HFFc6 (cell line): Measurements from ENCODE around the gene TNS3. TPM values are rescaled to one million over a fixed set of nuclear protein-coding genes. Genes with fewer than 3 reads are reported as not detected.
A peak's percentile ranks its signal among the peaks of the same experiment; 100 is the strongest.

Source experiments
- DNase-seq: peaks from one replicate; pipeline ENCODE4 v3.0.0-alpha.2; 2018
- H3K27ac Mint-ChIP-seq: 2 replicates; pipeline ENCODE4 v1.8.0; 2020; ENCODE audit warnings: mild to moderate bottlenecking, mixed read lengths
- H3K27me3 Mint-ChIP-seq: 2 replicates; pipeline ENCODE4 v1.8.0; 2021; ENCODE audit warnings: mild to moderate bottlenecking, moderate library complexity, mixed read lengths; ENCODE audit not compliant: insufficient read depth
- H3K36me3 Mint-ChIP-seq: 2 replicates; pipeline ENCODE4 v1.8.0; 2021; ENCODE audit warnings: low read depth, mixed read lengths
- H3K4me1 Mint-ChIP-seq: 2 replicates; pipeline ENCODE4 v1.8.0; 2020; ENCODE audit warnings: low read depth, mixed read lengths
- H3K4me3 Mint-ChIP-seq: 2 replicates; pipeline ENCODE4 v1.8.0; 2020; ENCODE audit warnings: mild to moderate bottlenecking, moderate library complexity, mixed read lengths
- H3K9me3 Mint-ChIP-seq: 2 replicates; pipeline ENCODE4 v1.8.0; 2020; ENCODE audit warnings: mild to moderate bottlenecking, mixed read lengths
- CTCF ChIP-seq: fragments of 200-600 bp; sonication (generic); IDR thresholded peaks from 2 replicates; pipeline ENCODE4 v1.5.0; 2021; ENCODE audit warnings: antibody characterized with exemption, mild to moderate bottlenecking
- total RNA-seq, 6 experiments: library from RNA; stranded (reverse); fragmentation: NEBNext Ultra II Directional; extraction: Animal tissue kit (Norgen Biotek cat#: 25700); gene quantifications; 2 replicates in 1 of 6; 3 replicates in 5 of 6; pipeline ENCODE4 v1.2.3, GENCODE V29; 2021

Gene TNS3
- total RNA-seq, 6 experiments from 2014 or later: 50.8 to 77.0 (median 67.8) TPM

GRCh38 chr7:47504551-47505311 lies 77.2 kb downstream of the TNS3 start:
- TF ChIP-seq CTCF: no peak
- Mint-ChIP-seq H3K27me3 (peaks cover 4% of the 10 kb centered on the region), H3K27ac (no peak overlapping the region), H3K4me3 (no peak overlapping the region), H3K4me1 (peaks cover 51% of the 10 kb centered on the region), H3K36me3 (peaks cover 21% of the 10 kb centered on the region), H3K9me3 (no peaks in the 10 kb centered on the region)
- DNase-seq: no peak

- Mint-ChIP-seq H3K27ac (peak overlapping the region; percentile 69), H3K9me3 (no peaks in the 10 kb centered on the region), H3K4me3 (no peak overlapping the region; the same call in 1 of the 2 replicates), H3K4me1 (peaks cover 58% of the 10 kb centered on the region), H3K36me3 (peaks cover 12% of the 10 kb centered on the region), H3K27me3 (peaks cover 5% of the 10 kb centered on the region)
- TF ChIP-seq CTCF: no peak
- peak; percentile 22 for DNase-seq
Observed at GRCh38 chr7:47503281-47503680, 78.6 kb downstream of the TNS3 start.

GRCh38 chr7:47502240-47502877 lies 79.6 kb downstream of the TNS3 start:
- Mint-ChIP-seq H3K27me3 (peaks cover 5% of the 10 kb centered on the region), H3K9me3 (no peaks in the 10 kb centered on the region), H3K4me1 (peaks cover 64% of the 10 kb centered on the region), H3K27ac (peak overlapping the region; percentile 78; the same call in 1 of the 2 replicates), H3K4me3 (peak overlapping the region; percentile 59; the same call in 1 of the 2 replicates), H3K36me3 (peaks cover 13% of the 10 kb centered on the region)
- no peak for TF ChIP-seq CTCF
- DNase-seq: no peak

GRCh38 chr7:47501406-47501805 lies 80.5 kb downstream of the TNS3 start:
- Mint-ChIP-seq H3K27ac (peak overlapping the region; percentile 78), H3K4me1 (peaks cover 72% of the 10 kb centered on the region), H3K4me3 (peak overlapping the region; percentile 59), H3K27me3 (peaks cover 5% of the 10 kb centered on the region), H3K9me3 (no peaks in the 10 kb centered on the region), H3K36me3 (peaks cover 16% of the 10 kb centered on the region)
- TF ChIP-seq CTCF: no peak
- DNase-seq: peak; percentile 73

GRCh38 chr7:47500103-47500563 lies 81.8 kb downstream of the TNS3 start:
- H3K4me1 Mint-ChIP-seq: peaks cover 85% of the 10 kb centered on the region

More at GRCh38 chr7:47500103-47500563, 81.8 kb downstream of the TNS3 start:
- DNase-seq: no peak
- TF ChIP-seq CTCF: no peak
- Mint-ChIP-seq H3K36me3 (peaks cover 21% of the 10 kb centered on the region), H3K4me3 (no peak overlapping the region), H3K9me3 (no peaks in the 10 kb centered on the region), H3K27me3 (peaks cover 5% of the 10 kb centered on the region), H3K27ac (no peak overlapping the region)
